ENCODE data around the gene AP1M1.

Gene AP1M1

GRCh38 chr19:16225279-16226183 lies 27.8 kb downstream of the AP1M1 start:
- H3K4me1 ChIP-seq (ENCODE audit: control insufficient read depth, insufficient read depth, low read length) = no peaks in the 10 kb centered on the region
- POLR2A ChIA-PET = no interaction called here
- CTCF ChIA-PET = no interaction called here
- no peak overlapping the region for H3K4me3 ChIP-seq (ENCODE audit: low read depth, low read length)
- H3K27ac ChIP-seq (ENCODE audit: extremely low read depth, low read depth, low read length) = no peak overlapping the region
- no peak for TF ChIP-seq ZNF645 (tag by site-specific recombination; IDR thresholded peaks at IDR 0.05)
- no peak for TF ChIP-seq BCL6B (tag by site-specific recombination; IDR thresholded peaks at IDR 0.05)
- no peak for TF ChIP-seq ZNF148 (tag by site-specific recombination; IDR thresholded peaks at IDR 0.05; ENCODE audit: borderline replicate concordance)
- no peak for TF ChIP-seq HOXD13 (CRISPR knock-in tag; IDR thresholded peaks at IDR 0.05; ENCODE audit: borderline replicate concordance)
- no peak for TF ChIP-seq ZNF394 (tag by site-specific recombination; IDR thresholded peaks at IDR 0.05; ENCODE audit: borderline replicate concordance)
- no peak for TF ChIP-seq SALL2 (tag by site-specific recombination; IDR thresholded peaks at IDR 0.05; ENCODE audit: borderline replicate concordance)
- TF ChIP-seq ZNF777 (tag by site-specific recombination; IDR thresholded peaks at IDR 0.05; ENCODE audit: borderline replicate concordance) = no peak
- no peak for TF ChIP-seq ZNF843 (tag by site-specific recombination; IDR thresholded peaks at IDR 0.05)
- no peak for TF ChIP-seq ZNF501 (tag by site-specific recombination; IDR thresholded peaks at IDR 0.05)
- H3K9me3 ChIP-seq (ENCODE audit: control insufficient read depth, insufficient read depth, low read depth, low read length) = no peaks in the 10 kb centered on the region
- H3K36me3 ChIP-seq (ENCODE audit: control insufficient read depth in 2 of 2, insufficient read depth in 1 of 2, low read length in 2 of 2) = peaks cover 0 to 92% of the 10 kb centered on the region in 2 experiments; a peak in 2 of 3 replicates

DNA sequence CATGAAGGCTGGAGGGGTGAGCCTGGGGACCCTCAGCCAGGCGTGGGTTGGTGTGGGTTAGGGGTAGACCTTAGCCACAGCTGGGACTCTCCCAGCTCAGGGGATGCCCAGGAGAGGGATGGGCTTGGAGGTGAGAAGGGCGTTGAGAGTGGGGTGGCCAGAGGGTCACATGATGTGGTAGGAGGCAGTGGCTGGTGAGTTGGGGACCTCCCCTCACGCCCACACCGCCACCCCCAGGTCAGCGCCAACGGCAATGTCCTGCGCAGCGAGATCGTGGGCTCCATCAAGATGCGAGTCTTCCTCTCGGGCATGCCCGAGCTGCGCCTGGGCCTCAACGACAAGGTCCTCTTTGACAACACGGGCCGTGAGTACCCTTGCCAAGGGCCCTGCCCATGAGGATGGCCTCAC lies 28.5 kb downstream of the AP1M1 start:
- ChIA-PET POLR2A (interaction anchor here (0.6 kb wide), 1 partner anchor 150 kb away, joined by 11 read pairs; the partner anchor contains the start of gene TPM4), CTCF (no interaction called here)
- no peaks in the 10 kb centered on the region for H3K9me3 ChIP-seq (ENCODE audit: control insufficient read depth, insufficient read depth, low read depth, low read length)
- H3K4me1 ChIP-seq (ENCODE audit: control insufficient read depth, insufficient read depth, low read length) = no peaks in the 10 kb centered on the region
- H3K4me3 ChIP-seq (ENCODE audit: low read depth, low read length) = no peak overlapping the region
- no peak overlapping the region for H3K27ac ChIP-seq (ENCODE audit: extremely low read depth, low read depth, low read length)
- peaks cover 0 to 88% of the 10 kb centered on the region in 2 experiments; a peak in 2 of 3 replicates for H3K36me3 ChIP-seq (ENCODE audit: control insufficient read depth in 2 of 2, insufficient read depth in 1 of 2, low read length in 2 of 2)
- TF ChIP-seq ZNF626 (tag by site-specific recombination; IDR thresholded peaks at IDR 0.05) (no peak), ZNF221 (tag by site-specific recombination; IDR thresholded peaks at IDR 0.05; ENCODE audit: borderline replicate concordance) (no peak), SP2 (tag by site-specific recombination; IDR thresholded peaks at IDR 0.05) (no peak), HOXA7 (CRISPR knock-in tag; IDR thresholded peaks at IDR 0.05; ENCODE audit: borderline replicate concordance) (no peak), ZNF558 (tag by site-specific recombination; IDR thresholded peaks at IDR 0.05) (no peak), ZNF138 (tag by site-specific recombination; IDR thresholded peaks at IDR 0.05; ENCODE audit: borderline replicate concordance) (no peak), ZNF157 (tag by site-specific recombination; IDR thresholded peaks at IDR 0.05) (no peak), ZNF670 (tag by site-specific recombination; IDR thresholded peaks at IDR 0.05; ENCODE audit: low read depth) (no peak)
- TF ChIP-seq, protein P1, sequence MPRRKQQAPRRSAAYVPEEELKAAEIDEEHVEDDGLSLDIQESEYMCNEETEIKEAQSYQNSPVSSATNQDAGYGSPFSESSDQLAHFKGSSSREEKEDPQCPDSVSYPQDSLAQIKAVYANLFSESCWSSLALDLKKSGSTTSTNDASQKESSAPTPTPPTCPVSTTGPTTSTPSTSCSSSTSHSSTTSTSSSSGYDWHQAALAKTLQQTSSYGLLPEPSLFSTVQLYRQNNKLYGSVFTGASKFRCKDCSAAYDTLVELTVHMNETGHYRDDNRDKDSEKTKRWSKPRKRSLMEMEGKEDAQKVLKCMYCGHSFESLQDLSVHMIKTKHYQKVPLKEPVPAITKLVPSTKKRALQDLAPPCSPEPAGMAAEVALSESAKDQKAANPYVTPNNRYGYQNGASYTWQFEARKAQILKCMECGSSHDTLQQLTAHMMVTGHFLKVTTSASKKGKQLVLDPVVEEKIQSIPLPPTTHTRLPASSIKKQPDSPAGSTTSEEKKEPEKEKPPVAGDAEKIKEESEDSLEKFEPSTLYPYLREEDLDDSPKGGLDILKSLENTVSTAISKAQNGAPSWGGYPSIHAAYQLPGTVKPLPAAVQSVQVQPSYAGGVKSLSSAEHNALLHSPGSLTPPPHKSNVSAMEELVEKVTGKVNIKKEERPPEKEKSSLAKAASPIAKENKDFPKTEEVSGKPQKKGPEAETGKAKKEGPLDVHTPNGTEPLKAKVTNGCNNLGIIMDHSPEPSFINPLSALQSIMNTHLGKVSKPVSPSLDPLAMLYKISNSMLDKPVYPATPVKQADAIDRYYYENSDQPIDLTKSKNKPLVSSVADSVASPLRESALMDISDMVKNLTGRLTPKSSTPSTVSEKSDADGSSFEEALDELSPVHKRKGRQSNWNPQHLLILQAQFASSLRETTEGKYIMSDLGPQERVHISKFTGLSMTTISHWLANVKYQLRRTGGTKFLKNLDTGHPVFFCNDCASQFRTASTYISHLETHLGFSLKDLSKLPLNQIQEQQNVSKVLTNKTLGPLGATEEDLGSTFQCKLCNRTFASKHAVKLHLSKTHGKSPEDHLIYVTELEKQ (tag by site-specific recombination; IDR thresholded peaks at IDR 0.05; ENCODE audit: borderline replicate concordance) = no peak

All from HEK293 (cell line).